HEK293 (cell line): Measurements from ENCODE around the gene CDC42EP5.

Source experiments
- YY1 ChIP-seq: fragments of 450-650 bp; formaldehyde crosslinking; IDR thresholded peaks from 2 replicates; pipeline ENCODE4 v1.5.1; 2018; ENCODE audit warnings: missing biosample characterization, missing genetic modification characterization
- ZNF626 ChIP-seq: fragments of 450-650 bp; sonication (Bioruptor Pico); formaldehyde crosslinking; IDR thresholded peaks from 2 replicates; pipeline ENCODE4 v1.5.1; 2018; ENCODE audit warnings: missing biosample characterization, missing genetic modification characterization, inconsistent platforms

DNA sequence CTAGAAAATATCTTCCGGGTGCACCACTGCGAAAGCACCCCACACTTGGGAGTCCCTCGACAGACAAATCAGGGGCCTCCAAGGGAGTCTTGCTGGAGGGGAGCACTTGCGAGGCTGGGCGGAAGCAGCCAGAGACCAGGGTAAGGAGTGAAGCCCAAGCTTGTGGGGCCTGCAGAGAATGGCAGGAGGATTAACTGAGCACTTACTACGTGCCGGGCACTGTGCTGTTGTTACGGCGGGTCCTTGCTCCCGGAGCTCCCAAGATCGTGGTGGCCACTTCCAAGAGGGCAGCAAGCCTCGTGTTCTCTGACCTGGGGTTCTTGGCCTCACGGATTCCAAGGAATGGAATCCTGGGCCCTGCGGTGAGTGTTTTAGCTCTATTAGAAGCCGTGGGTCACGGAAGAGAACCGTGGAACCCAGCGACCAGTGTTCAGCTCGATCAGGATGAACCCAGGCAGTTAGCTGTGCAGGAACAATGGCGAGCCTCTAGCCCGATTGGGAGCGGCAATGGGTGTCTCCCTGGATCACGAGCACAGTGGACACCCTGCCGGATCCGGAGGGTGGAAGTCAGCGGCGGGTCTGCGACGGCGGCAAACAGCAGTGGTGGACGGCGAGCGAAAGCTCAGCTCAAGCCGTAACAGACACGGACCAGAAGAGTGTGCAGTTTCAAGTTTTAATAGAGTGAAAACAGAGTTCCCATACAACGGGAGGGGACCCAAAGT, 48.3 kb downstream of the CDC42EP5 start:
- TF ChIP-seq ZNF626 (tag by site-specific recombination) (no peak), YY1 (tag by site-specific recombination) (no peak)
